ENCODE data around the gene IL4. TPM values are rescaled to one million over a fixed set of nuclear protein-coding genes. Genes with fewer than 3 reads are reported as not detected.

IL4 gene
- total RNA-seq, 1 donor from 2014 or later = not detected

DNA sequence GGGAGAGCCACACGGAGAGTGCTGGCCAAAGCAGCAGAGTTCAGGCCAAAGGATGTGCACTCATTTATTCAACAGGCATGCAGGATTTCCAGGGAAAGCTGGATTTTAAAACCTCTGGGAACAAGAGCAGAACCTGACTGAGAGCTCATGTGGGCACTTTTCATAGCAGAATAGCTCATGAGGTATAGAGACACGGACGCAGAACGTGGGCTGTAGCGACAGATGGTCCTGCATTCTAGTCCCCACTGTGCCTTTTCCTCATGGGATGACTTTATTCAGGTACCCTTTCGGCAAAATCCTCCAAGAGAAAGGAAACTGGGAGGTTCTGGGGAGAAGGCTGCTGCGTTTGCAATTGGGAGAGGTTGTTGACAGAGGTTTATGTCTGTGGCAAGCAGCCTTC, 5.4 kb downstream of the IL4 start:
- no peaks in the 10 kb centered on the region for H3K27me3 ChIP-seq (ENCODE audit: control insufficient read depth, insufficient read depth, low read length)
- no peak overlapping the region for H3K4me3 ChIP-seq (ENCODE audit: low read depth, low read length)
- no peak for TF ChIP-seq CTCF (IDR thresholded peaks at IDR 0.05; ENCODE audit: insufficient read depth, low read length, severe bottlenecking)
- no peak for FAIRE-seq
- no peak for DNase-seq (ENCODE audit: low read depth)
- H3K36me3 ChIP-seq (ENCODE audit: control insufficient read depth, insufficient read depth, low read length) = no peaks in the 10 kb centered on the region

DNA sequence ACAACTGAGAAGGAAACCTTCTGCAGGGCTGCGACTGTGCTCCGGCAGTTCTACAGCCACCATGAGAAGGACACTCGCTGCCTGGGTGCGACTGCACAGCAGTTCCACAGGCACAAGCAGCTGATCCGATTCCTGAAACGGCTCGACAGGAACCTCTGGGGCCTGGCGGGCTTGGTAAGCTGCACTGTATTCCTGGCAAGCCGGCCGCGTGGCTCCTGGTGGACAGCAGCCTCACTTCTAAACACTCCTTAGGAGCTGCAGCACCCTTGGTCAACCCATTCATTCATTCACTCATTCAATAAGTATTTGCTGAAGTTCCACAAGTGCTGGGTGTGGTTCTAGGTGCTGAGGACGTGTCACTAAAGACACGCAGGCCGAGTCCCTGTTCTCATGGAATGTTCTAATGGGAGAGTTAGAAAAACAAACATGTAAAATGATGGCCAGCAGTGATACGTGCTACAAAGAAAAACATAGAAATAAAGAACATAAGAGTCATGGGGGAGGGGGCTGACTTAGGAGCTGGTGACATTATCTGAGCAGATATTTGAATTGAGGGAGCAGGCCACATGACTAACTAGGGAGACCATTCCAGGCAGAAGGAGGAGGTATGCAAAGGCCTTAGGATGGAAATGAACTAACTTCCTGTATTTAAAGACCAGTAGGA, 6.1 kb downstream of the IL4 start:
- no peaks in the 10 kb centered on the region for H3K36me3 ChIP-seq (ENCODE audit: control insufficient read depth, insufficient read depth, low read length)
- no peak for DNase-seq (ENCODE audit: low read depth)
- no peaks in the 10 kb centered on the region for H3K27me3 ChIP-seq (ENCODE audit: control insufficient read depth, insufficient read depth, low read length)
- FAIRE-seq = no peak
- H3K4me3 ChIP-seq (ENCODE audit: low read depth, low read length) = no peak overlapping the region
- TF ChIP-seq CTCF (IDR thresholded peaks at IDR 0.05; ENCODE audit: insufficient read depth, low read length, severe bottlenecking) = no peak

- DNase-seq (ENCODE audit: low read depth) = no peak
- FAIRE-seq = no peak
- Histone ChIP-seq H3K4me3 (ENCODE audit: low read depth, low read length) (no peak overlapping the region), H3K36me3 (ENCODE audit: control insufficient read depth, insufficient read depth, low read length) (no peaks in the 10 kb centered on the region), H3K27me3 (ENCODE audit: control insufficient read depth, insufficient read depth, low read length) (no peaks in the 10 kb centered on the region)
- no peak for TF ChIP-seq CTCF (IDR thresholded peaks at IDR 0.05; ENCODE audit: insufficient read depth, low read length, severe bottlenecking)
These were observed 7.1 kb downstream of the IL4 start for GRCh38 chr5:132680780-132681475.

GRCh38 chr5:132681476-132681831, 7.7 kb downstream of the IL4 start:
- no peak for DNase-seq (ENCODE audit: low read depth)
- no peak for TF ChIP-seq CTCF (IDR thresholded peaks at IDR 0.05; ENCODE audit: insufficient read depth, low read length, severe bottlenecking)
- Histone ChIP-seq H3K27me3 (ENCODE audit: control insufficient read depth, insufficient read depth, low read length) (no peaks in the 10 kb centered on the region), H3K4me3 (ENCODE audit: low read depth, low read length) (no peak overlapping the region), H3K36me3 (ENCODE audit: control insufficient read depth, insufficient read depth, low read length) (no peaks in the 10 kb centered on the region)
- FAIRE-seq = no peak

DNA sequence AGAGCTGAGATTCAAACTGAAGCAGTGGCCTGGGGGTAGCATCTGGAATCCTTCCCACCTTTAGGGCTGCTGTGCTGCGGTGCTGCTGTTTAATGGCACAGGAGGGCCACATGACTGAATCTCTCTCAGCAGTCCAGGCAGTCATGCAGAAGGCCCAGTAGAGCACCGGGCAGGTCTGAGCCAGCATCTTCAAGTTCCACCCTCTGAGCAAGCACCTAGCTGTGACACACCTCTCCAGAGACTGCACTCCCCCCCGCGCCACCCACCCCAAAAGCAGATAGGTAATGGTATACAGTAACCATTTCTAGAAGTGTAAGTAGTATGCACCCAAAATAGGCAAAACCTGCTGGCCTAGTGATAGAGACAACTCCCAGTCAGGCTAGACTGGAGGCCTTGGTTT, 8.2 kb downstream of the IL4 start:
- FAIRE-seq (no peak), DNase-seq (ENCODE audit: low read depth) (no peak)
- H3K36me3 ChIP-seq (ENCODE audit: control insufficient read depth, insufficient read depth, low read length) = no peaks in the 10 kb centered on the region
- H3K4me3 ChIP-seq (ENCODE audit: low read depth, low read length) = no peak overlapping the region
- H3K27me3 ChIP-seq (ENCODE audit: control insufficient read depth, insufficient read depth, low read length) = no peaks in the 10 kb centered on the region
- TF ChIP-seq CTCF (IDR thresholded peaks at IDR 0.05; ENCODE audit: insufficient read depth, low read length, severe bottlenecking) = no peak
